ENCODE measurements around the gene NAA30.

The NAA30 gene

GRCh38 chr14:57382283-57382682, 8.1 kb upstream of the NAA30 start:
- Mint-ChIP-seq H3K9me3 (no peaks in the 10 kb centered on the region), H3K27ac (no peak overlapping the region), H3K4me3 (no peak overlapping the region), H3K4me1 (no peaks in the 10 kb centered on the region), H3K36me3 (no peaks in the 10 kb centered on the region), H3K27me3 (peaks cover 7 to 8% of the 10 kb centered on the region in 2 donors)
- DNase-seq (no peak), ATAC-seq (replicated peaks) (no peak)

- H3K27ac Mint-ChIP-seq: no peak overlapping the region
- no peak for DNase-seq
- H3K4me3 Mint-ChIP-seq: no peak overlapping the region
- H3K27me3 Mint-ChIP-seq: peaks cover 7 to 8% of the 10 kb centered on the region in 2 donors
- H3K9me3 Mint-ChIP-seq: no peaks in the 10 kb centered on the region
- ATAC-seq (replicated peaks): no peak
- H3K4me1 Mint-ChIP-seq: no peaks in the 10 kb centered on the region
- no peaks in the 10 kb centered on the region for H3K36me3 Mint-ChIP-seq
Observed at GRCh38 chr14:57383125-57383745, 7.2 kb upstream of the NAA30 start.

GRCh38 chr14:57388067-57388466, 2.3 kb upstream of the NAA30 start:
- H3K36me3 Mint-ChIP-seq: no peaks in the 10 kb centered on the region
- no peak overlapping the region for H3K27ac Mint-ChIP-seq
- ATAC-seq (replicated peaks) (no peak), DNase-seq (no peak)
- peaks cover 7 to 8% of the 10 kb centered on the region in 2 donors for H3K27me3 Mint-ChIP-seq
- H3K4me3 Mint-ChIP-seq: no peak overlapping the region
- peaks cover 6 to 32% of the 10 kb centered on the region in 2 donors for H3K4me1 Mint-ChIP-seq
- H3K9me3 Mint-ChIP-seq: no peaks in the 10 kb centered on the region

- H3K36me3 Mint-ChIP-seq: no peaks in the 10 kb centered on the region
- H3K27ac Mint-ChIP-seq: peak overlapping the region; percentile 95
- H3K9me3 Mint-ChIP-seq: no peaks in the 10 kb centered on the region
- ATAC-seq (replicated peaks) (no peak), DNase-seq (no peak)
- H3K4me3 Mint-ChIP-seq: peak overlapping the region; percentile 83 to 88
- peaks cover 6 to 44% of the 10 kb centered on the region in 2 donors for H3K4me1 Mint-ChIP-seq
- H3K27me3 Mint-ChIP-seq: peaks cover 4 to 7% of the 10 kb centered on the region in 2 donors
Observed at GRCh38 chr14:57389646-57390036, 745 bp upstream of the NAA30 start.

GRCh38 chr14:57390806-57391516, 575 bp downstream of the NAA30 start:
- Mint-ChIP-seq H3K27ac (peak overlapping the region; percentile 95), H3K4me1 (peaks cover 6 to 44% of the 10 kb centered on the region in 2 donors), H3K4me3 (peak overlapping the region; percentile 83 to 88), H3K9me3 (no peaks in the 10 kb centered on the region), H3K36me3 (no peaks in the 10 kb centered on the region), H3K27me3 (peaks cover 0 to 3% of the 10 kb centered on the region in 2 donors)
- peak; percentile 63 for ATAC-seq (replicated peaks)
- peak; percentile 41 for DNase-seq

- Mint-ChIP-seq H3K4me1 (peaks cover 8 to 44% of the 10 kb centered on the region in 2 donors), H3K4me3 (peak overlapping the region; percentile 83 to 88), H3K27ac (peak overlapping the region; percentile 95), H3K9me3 (no peaks in the 10 kb centered on the region), H3K27me3 (no peaks in the 10 kb centered on the region), H3K36me3 (peaks cover 3 to 4% of the 10 kb centered on the region in 2 donors)
- DNase-seq (no peak), ATAC-seq (replicated peaks) (no peak)
Observed at GRCh38 chr14:57391517-57392195, 1.3 kb downstream of the NAA30 start.

- Mint-ChIP-seq H3K27ac (no peak overlapping the region), H3K27me3 (no peaks in the 10 kb centered on the region), H3K36me3 (peaks cover 5% of the 10 kb centered on the region in 2 donors), H3K4me1 (peaks cover 8 to 44% of the 10 kb centered on the region in 2 donors), H3K4me3 (peak overlapping the region in 1 of 2 donors; percentile 35), H3K9me3 (no peaks in the 10 kb centered on the region)
- ATAC-seq (replicated peaks) (no peak), DNase-seq (no peak)
Observed at GRCh38 chr14:57392830-57393229, 2.4 kb downstream of the NAA30 start.

DNA sequence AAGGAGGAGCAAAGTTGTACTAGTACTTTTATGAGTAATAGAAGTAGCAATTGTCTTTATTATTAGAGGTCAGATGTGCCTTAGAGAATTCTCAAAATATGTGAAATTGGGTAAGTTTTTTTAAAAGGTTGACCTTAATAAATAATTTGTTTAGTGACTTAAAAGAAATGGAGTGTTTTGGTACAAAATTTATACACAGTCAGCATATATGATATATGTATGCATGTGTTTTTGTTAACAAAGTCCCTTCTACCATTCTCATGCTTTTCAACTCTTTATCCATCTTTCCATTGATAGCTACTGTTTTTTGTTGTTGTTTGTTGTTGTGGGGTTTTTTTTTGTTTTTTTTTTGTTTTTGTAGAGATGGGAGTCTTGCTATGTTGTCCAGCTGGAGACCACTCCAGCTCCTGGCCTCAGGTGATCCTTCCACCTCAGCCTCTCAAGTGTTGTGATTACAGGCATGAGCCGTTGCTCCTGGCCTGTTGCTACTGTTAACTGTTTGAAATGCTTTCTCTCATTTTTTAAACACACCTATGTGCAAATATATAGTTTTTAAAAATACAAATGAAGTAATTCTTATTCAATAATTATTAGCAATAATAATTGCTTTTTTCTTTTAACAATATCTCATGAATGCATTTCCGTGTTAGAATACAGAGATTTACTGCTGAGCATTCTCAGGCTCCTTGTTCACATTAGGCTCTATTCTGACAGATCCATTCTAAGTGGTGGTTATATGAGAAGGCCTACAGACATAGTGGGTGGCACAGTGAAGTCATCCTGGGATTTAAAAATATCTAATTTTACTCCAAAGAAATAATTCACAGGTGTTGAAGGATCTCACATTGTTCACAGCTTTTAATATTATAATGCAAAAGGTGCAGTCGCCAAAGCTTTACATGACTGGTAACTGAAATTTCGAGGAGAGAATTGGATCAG, 10.4 kb downstream of the NAA30 start:
- peaks cover 6 to 16% of the 10 kb centered on the region in 2 donors for H3K4me1 Mint-ChIP-seq
- no peak overlapping the region for H3K27ac Mint-ChIP-seq
- H3K27me3 Mint-ChIP-seq: no peaks in the 10 kb centered on the region
- DNase-seq (no peak), ATAC-seq (replicated peaks) (no peak)
- no peak overlapping the region for H3K4me3 Mint-ChIP-seq
- H3K36me3 Mint-ChIP-seq: peaks cover 20 to 31% of the 10 kb centered on the region in 2 donors
- H3K9me3 Mint-ChIP-seq: no peaks in the 10 kb centered on the region

DNA sequence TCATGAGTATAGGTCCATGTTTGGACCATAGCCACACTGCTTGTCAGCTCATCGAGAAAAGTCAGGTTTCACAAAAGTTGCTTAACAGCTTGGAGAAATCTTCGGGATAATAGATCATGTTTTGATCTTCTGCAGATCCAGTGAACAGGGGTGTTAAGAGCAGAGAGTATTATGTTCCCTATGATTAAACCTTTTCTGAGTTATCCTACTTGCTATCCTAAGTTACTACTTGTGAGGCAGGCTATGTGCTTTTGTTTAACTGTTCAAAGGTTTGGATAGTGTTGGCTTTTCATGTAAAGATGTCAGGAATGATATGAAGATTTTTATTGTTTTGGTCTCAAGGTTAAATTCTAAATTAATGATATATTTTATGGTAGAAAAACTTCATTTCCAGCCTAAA, 11.1 kb downstream of the NAA30 start:
- peaks cover 20 to 33% of the 10 kb centered on the region in 2 donors for H3K36me3 Mint-ChIP-seq
- no peaks in the 10 kb centered on the region for H3K27me3 Mint-ChIP-seq
- H3K9me3 Mint-ChIP-seq: no peaks in the 10 kb centered on the region
- DNase-seq (no peak), ATAC-seq (replicated peaks) (no peak)
- no peak overlapping the region for H3K27ac Mint-ChIP-seq
- H3K4me1 Mint-ChIP-seq: peaks cover 5 to 16% of the 10 kb centered on the region in 2 donors
- no peak overlapping the region for H3K4me3 Mint-ChIP-seq

- Mint-ChIP-seq H3K27me3 (no peaks in the 10 kb centered on the region), H3K36me3 (peaks cover 19 to 35% of the 10 kb centered on the region in 2 donors), H3K27ac (no peak overlapping the region), H3K9me3 (no peaks in the 10 kb centered on the region), H3K4me1 (peaks cover 8 to 19% of the 10 kb centered on the region in 2 donors), H3K4me3 (no peak overlapping the region)
- ATAC-seq (replicated peaks) (no peak), DNase-seq (no peak)
Observed at GRCh38 chr14:57402173-57402852, 11.9 kb downstream of the NAA30 start.

DNA sequence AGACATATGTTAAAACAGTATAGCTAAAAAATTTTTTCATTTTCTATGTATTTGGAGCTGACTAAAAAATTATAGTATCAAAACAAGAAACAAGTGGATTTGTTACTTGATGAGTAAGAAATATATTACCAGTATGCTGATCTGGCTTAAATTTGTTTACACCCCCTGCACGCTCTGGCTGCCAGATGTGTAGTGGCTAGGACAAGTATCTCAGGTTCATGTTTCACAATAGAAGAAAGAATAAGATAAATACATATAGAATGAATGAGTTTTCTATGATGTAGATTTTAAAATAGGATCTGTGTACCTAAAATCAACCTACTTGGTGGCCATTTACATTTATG, 13.1 kb downstream of the NAA30 start:
- Mint-ChIP-seq H3K9me3 (no peaks in the 10 kb centered on the region), H3K4me3 (no peak overlapping the region), H3K27me3 (no peaks in the 10 kb centered on the region), H3K27ac (no peak overlapping the region), H3K36me3 (peaks cover 24 to 44% of the 10 kb centered on the region in 2 donors), H3K4me1 (peaks cover 13 to 26% of the 10 kb centered on the region in 2 donors)
- ATAC-seq (replicated peaks) (no peak), DNase-seq (no peak)

- ATAC-seq (replicated peaks) (no peak), DNase-seq (no peak)
- no peaks in the 10 kb centered on the region for H3K9me3 Mint-ChIP-seq
- H3K36me3 Mint-ChIP-seq: peaks cover 22 to 47% of the 10 kb centered on the region in 2 donors
- no peaks in the 10 kb centered on the region for H3K27me3 Mint-ChIP-seq
- no peak overlapping the region for H3K4me3 Mint-ChIP-seq
- peaks cover 13 to 20% of the 10 kb centered on the region in 2 donors for H3K4me1 Mint-ChIP-seq
- H3K27ac Mint-ChIP-seq: no peak overlapping the region
Observed at GRCh38 chr14:57405562-57405961, 15.2 kb downstream of the NAA30 start.

GRCh38 chr14:57408037-57408436, 17.7 kb downstream of the NAA30 start:
- ATAC-seq (replicated peaks) (no peak), DNase-seq (no peak)
- no peaks in the 10 kb centered on the region for H3K9me3 Mint-ChIP-seq
- peak overlapping the region; percentile 33 for H3K27ac Mint-ChIP-seq
- H3K4me3 Mint-ChIP-seq: no peak overlapping the region
- peaks cover 9% of the 10 kb centered on the region in 2 donors for H3K4me1 Mint-ChIP-seq
- H3K36me3 Mint-ChIP-seq: peaks cover 23 to 46% of the 10 kb centered on the region in 2 donors
- no peaks in the 10 kb centered on the region for H3K27me3 Mint-ChIP-seq
